HG03135 (cell line): ENCODE data around the gene FGF3.

Source experiments
- ATAC-seq: cut with Tn5 transposase; IDR thresholded peaks from one replicate; pipeline ENCODE4 v1.9.1; 2021; ENCODE audit warnings: mild to moderate bottlenecking, moderate library complexity; ENCODE audit not compliant: unreplicated experiment

Gene FGF3

DNA sequence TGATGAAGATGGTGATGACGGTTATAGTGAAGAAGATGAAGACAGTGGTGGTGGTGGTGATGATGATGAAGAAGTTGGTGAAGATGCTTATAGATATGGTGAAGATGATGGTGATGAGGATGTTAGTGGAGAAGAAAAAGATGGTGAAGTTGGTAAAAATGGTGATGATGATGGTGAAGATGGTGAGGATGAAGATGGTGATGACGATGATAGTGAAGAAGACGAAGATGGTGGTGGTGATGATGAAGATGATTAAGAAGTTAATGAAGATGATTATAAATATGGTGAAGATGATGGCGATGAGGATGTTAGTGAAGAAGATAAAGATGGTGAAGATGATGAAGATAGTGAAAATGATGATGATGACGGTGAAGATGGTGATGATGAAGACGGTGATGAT, 25.2 kb upstream of the FGF3 start:
- ATAC-seq, result no peak

DNA sequence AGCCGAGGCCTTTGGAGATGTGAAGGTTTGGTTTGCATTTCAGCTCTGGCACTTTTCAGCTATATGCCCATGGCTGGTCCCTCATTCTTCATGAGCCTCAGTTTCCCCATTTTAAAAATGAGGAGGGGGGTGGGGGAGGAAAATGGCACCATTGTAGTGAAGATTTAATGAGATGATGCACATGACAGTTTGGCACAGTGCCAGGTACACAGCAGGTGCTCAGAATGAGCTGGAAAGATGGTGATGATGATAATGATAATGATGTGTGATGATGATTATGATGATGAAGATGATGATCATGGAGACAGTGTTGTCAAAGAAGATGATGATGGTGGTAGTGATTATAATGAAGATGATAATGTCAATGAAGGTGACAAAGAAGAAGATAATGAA, 24.3 kb upstream of the FGF3 start:
- no peak for ATAC-seq

DNA sequence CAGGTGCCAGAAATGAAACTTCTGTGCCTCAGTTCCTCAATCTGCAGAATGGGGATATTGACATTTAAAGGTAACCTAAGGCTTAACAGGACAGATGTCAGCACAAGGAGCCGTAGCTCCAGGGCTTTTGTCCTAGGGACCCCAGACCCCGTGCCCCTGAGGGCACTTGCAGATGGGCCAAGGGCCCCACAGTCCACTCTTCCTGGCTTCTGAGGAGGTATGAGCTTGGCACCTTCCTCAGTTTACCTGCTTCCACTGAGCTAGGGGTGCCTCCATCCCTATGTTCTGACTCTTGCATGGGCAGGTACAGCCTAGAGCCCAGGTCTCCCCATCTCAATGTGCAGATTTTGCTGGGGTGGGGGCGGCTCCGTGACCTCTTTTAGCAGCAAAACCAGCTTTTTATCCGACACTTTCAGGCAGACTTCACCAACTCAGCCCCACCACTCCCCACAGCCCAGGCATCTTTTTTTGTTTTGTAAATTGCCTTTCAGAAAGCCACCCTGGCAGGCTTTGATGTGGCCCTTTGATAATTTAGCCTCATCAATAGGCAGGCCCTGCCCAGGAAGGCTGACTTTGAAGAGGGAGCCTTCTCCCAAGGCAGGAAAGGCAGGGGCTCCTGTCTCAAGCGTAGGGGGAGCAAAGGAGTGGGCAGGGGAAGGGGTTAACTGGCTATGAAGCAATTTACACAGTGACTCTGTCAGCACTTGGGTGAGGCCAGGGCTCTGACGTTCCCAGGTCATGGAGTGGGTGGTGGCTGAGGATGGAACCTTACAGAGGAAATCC, 23.7 kb upstream of the FGF3 start:
- ATAC-seq, result no peak

DNA sequence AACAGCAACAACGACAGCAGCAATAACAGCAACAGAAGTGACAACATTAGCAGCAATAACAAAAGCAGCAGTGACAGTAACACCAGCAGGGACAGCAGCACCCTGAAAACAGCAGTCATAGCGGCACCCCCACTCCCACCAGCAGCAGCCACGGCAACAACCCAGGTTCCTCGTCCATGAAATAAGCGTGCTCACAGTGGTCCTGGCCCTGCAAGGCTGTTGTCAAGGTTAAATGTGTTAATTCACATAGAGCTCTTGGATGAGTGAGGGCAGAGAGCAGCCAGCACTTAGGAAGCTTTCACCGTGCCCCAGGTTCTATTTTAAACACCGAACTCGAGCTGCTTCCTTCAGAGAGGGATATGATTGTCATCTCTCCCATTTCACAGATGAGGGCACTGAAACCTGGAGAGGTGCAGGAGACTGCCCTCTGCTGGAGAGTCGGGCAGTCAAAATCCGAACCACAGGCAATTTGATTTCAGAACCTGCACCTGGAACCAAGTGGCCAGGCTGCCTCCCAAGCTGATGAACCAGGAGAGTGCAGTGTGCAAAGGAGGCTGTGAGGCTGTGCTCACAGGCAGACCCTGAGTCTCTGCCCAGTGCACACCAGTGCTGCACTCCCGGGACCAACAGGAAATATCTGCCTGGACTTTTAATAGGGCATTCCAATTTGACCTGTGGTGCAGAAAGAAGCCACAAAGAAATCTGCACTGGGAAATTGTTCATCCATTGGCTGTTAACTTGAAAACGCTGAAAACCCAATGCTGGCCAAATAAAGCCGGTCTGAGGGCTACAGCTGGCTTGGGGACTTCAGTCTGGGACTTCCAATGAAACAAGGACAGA, 22.9 kb upstream of the FGF3 start:
- ATAC-seq, result no peak

DNA sequence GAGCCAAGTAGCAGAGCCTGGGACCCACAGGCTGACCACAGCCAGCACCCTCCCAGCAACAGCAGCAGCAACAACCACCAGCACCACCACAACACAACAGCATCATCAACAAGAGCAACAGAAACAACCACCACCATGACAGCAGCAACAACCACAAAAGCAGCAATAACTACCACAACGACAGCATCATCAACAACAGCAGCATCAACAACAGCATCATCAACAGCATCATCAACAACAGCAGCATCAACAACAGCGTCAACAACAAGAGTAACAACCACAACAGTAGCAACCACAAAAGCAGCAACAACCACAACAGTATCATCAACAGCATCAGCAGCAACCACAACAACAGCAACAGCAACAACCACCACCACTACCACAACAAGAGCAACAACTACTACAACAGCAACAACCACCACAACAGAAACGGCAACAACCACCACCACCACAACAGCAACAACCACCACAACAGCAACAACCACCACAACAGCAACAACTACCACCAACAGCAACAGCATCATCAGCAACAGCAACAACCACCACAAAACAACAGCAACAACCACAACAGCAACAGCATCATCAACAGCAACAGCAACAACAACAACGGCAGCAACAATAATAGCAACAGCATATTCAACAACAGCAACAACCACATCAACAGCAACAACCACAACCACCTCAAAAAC, 22.1 kb upstream of the FGF3 start:
- no peak for ATAC-seq

DNA sequence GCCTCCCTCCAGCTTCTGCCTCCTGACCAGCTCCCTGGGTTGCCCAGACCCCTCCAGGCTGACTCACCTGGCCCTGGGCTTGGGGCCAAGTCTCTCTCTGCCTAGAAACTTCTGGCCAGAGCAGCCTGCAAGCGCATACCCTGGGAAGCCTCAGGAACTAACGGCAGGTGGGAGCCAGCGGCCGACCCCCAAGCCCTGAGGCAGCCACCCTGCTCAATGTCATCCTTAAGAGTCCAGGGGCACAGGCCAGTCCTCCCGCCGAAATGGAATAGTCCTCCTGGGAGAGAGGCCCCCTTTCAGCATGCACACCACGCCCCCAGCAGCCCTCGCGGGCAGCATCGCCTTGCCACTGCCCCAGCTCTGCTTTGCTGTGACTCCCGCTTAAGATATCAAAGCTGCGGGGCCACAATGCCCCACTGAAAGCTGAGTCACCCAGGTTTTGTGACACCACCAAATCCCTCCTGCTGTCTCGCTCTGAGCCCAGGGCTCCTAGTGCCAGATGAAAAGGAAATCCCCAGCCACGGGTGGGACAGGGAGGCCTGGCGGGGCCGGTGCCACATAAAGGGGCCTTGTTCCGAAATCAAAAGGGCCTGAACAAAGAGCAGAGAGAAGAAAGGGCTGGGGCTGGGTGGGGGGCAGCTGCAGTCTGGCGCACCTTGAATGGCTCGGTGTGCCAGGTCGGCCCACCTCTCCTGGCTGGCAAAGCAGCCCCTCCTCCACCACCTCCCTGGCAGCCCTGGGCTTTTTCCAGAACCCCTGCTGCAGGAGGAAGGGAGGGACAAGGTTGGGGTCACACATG, 21.4 kb upstream of the FGF3 start:
- no peak for ATAC-seq

DNA sequence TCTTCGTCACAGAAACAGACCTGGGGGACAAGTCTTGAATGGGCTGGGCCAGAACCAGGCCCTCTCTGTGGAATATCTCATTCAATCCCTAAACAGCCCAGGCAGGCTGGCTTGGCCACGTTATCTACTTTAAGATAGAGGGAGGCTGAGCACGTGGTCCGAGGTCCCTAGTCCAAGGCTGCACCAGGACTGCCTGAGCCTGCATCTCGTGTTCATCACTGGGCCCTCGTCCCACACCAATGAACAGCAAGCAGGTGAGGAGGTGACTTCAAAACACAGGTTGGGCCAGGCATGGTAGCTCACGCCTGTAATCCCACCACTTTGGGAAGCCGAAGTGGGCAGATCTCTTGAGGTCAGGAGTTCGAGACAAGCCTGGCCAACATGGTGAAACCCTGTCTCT, 20.3 kb upstream of the FGF3 start:
- ATAC-seq, result no peak

DNA sequence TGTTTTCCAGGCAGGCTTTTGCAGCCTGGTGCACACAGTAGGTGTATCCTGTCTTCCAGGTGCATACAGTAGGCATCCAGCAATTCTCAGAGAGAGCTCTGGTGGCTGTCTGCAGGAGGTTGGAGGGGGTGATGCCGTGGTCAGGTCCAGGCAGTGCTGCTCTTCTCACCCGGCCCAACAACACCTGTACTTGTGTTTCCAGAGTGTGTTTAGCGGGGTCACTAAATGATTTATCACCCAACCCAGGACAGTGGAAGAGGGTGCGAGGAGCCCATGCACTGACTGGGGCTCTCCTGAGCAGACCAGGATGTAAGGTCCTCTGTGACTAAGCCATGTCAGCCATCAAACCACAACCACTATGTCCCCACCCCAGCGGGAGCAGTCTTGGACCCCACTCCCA, 18.6 kb upstream of the FGF3 start:
- no peak for ATAC-seq

DNA sequence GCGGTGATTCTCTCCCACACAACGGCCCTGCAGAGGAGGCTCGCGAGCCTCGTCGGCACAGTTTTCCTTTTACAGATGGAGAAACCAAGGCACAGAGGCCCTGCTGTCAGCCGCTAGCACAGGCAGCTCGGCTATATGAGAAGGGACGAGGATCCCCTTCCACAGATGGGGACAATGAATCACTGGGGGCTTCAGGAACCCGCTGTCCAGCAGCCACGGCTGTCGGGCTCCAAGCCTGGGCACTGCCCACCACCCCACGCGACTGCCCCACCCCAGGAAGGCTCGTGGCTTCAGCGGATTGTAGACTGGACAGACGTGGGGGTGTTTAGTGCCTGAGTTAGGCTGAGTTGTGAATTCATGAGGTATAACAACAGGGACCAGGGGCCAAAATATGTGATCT, 17.2 kb upstream of the FGF3 start:
- ATAC-seq, result no peak

DNA sequence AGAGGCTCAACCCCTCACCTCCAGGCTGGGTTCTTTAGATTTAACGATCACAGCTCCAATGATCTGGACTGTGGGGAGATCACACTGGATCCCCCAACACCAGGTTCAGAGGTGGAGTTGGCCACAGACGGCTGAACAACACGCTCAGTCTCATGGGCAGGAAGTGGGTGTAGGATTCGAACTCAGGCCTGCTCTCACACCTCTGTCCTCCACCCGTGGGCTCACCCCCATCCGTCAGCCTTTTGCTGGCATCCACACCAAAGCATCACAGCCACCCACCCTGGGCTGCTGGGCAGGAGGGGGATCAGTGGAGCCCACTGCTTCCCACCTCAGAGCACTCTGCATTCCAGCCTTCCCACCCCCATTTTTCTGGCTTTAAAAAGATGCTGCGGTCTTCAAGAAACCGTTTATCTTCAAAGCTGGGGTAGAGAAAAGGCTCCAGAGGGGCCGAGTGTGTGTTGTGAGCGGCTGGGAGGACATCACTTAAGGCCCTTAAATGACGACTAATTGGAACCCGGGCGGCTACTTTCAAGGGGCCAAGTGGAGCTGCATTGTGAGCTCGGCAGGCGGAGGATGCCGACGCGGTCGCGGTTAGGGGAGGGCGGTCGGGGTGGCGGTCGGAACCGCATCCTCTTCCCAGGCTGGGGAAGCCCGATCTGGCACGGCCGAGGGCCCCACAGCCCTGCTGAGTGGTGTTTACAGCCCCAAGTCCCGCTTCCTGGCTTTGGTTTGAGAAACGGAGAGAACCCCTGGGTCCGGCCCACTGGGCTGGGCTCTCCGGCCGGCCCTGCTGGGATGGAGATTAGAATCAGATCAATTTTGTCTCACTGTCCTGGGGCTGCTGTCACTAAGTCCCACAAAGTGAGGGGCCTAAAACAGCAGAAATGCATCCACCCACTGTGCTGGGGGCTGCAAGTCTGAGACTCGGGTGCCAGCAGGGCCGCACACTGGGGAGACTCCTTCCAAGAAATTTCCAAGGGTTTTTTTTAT, 15.9 kb upstream of the FGF3 start:
- no peak for ATAC-seq

DNA sequence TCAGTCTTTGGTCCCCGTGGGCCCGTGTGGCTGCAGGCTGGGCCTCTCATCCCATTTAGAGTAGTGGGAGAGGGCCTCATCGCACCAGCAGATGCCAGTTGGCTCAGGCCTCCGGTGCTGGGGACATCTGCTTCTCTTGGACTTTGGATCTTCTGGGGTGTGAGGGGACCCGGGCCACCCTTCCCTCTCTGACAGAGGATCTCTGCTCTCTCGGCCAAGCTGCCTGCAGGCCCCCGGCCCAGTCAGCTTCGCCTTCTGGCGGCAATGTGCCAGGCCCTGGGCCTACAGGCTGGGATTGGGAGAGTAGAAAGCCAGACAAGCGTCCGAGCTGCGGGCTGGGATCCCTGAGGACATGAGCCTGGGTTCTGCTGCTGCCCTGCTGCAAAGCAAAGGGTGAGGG, 15.0 kb upstream of the FGF3 start:
- no peak for ATAC-seq

DNA sequence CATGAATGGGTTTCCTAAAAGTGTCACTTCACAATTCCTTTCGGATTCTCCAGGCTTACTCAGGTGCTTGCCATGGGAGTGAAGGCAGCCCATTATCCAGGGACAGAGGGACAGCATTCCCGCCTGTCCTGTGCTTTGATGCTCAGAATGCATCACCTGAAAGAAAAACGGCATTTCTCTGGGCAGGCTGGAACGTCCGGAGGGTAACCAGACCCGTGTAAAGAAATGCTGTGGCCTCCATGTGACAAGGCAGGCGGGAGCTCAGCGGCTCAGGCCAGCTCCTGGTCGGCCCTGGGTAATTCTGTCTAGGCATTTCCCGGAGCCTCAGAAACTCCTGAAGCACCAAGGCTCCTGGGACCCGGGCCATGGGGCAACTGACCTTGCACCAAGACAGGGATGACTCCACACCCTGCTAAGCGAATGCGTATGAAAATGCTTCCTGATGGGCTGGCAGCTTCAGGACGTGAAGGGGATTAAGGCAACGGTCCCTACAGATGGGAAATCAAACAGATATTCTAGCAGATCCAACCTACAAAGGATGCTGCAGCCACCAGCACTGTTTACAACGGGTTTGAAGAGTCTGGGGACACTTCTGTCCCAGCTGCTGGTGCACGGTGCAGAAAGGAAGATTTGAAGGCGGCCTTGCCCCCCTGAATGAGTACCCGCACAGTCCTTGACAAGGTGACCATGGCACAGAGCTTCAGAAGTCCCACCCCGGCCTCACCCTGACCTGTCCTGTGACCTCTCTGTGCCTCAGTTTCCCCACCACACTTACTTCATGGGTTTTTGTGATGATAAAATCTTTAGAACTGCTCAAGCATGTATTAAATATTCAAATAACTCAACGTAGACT, 13.6 kb upstream of the FGF3 start:
- no peak for ATAC-seq

DNA sequence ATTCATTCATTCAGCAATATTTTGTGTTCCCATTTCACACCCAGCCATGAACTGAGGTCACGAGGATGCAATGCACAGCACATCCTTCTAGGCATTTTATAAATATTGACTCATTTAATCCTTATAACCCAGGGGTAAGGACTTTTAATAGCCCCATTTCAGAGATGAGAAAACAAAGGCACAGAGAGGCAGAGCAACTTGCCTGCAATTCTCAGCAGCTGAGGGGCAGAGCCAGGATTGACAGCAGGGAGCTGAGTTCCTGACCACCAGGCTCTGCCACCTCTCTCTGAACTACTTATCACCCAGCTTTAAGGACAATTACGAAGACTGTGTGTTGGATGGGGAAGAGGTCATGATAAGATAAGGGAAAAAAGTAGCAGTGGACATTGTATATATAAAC, 12.8 kb upstream of the FGF3 start:
- no peak for ATAC-seq

DNA sequence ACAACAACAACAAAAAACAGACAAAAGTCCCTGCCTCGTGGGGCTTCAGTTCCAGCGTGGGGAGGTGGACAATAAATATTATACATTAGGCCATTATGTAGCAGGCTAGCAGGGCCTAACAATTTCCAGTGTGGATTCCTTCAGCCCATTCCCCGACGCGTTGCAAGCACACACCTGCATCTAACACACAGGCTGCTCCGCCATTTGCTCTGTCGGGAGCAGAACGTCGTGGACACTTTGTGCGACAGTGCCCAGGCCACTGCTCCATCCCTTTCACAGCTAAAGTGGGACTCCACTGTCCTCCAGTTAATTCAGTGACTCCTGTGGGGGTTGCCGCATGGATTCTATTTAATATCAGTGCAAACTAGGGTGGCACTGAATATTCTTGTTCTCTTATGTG, 10.9 kb upstream of the FGF3 start:
- no peak for ATAC-seq

DNA sequence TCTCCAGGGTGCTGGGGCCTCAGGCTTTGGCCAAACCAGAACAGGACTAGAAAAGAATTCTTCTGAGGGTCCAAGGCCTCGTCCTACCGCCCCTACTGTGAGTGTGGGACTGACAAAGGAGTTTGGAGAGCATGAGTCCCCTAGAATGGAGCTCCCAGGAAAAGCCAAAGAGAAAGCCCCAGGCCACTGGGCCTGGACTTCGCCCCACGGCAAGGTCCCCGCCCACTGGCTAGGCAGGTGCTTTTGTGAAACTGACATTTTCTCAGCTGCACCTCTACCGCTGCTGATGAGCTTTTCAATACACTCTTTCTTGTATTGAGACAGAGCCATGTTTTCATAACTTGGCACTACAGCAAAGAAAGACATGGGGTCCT, 9.7 kb upstream of the FGF3 start:
- ATAC-seq, result no peak

DNA sequence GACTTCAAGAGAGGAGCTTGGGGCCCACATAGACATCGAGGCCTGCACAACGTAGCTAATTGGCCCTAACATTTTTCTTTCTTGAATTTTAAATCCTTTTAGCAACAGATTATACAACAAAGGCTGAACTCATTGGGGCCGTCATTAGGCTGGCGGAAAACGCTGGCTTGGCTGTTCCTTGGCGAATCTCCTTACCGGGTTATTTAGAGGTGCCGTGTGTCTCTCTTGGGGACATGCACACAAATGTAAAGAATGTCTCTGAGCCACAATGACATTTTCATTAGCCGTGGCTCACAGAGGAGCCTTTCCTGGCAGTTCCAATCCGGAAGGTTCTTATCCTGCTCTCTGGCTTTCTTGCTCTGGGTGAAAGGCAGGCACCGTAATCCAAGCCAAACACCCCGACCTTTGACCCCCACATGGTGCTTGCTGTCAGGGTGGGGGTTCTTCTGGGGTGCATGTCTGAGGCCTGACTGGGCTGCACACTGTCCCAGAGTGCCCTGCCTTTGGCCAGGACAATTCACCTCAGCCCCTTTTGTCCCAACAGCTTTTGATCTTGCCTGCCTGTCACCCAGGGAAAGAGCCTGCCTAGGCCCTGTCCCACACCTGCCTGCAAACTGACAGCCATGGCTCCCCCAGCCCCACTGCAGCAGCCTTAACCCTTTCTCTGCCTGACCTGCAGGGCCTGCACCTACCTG, 9.2 kb upstream of the FGF3 start:
- ATAC-seq, result no peak

DNA sequence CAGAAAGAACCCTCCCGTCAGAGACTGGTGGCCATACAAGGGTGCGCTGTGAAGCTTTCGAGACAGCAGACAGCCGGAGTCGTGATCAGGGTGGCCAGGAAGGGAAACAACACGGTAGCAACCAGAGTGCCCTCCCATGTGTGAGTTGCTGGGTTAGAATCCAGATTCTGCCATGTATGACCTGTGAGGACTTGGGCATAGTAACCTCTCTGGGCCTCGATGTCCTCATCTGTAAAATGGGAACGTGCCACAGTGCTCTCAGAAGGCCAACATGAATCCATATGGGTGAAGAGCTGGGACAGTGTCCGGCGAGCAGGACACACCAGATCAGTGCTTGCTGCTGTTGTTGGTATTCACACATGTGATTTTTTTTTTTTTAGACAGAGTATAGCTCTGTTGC, 7.6 kb upstream of the FGF3 start:
- no peak for ATAC-seq

DNA sequence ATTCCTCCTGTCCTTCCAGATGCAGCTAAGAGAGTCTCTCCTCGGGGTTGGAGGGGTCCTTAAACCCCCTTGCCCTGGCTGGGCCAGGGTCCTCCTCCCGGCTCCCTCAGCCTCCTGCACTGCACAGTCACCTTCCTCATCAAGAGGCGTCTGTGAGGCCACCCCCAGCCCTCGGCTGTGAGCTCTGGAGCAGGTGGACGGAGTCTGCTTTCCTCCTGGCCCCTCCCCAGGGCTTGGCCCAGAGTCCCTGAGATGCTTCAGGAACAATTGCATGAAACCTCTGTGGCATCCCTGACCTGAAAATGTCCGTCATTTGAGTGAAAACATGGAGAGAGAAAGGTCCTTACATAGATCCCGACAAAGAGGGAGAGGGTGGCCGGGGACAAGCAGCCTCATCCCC, 6.7 kb upstream of the FGF3 start:
- no peak for ATAC-seq
